OCI-M2 (cell line): ENCODE data around the gene KAZALD1.

Experiments used
- DNase-seq: peaks from one replicate; lab custom pipeline; 2025; ENCODE audit not compliant: unreplicated experiment; lab: John Stamatoyannopoulos, UW

Gene KAZALD1

GRCh38 chr10:101065481-101066145 lies 3.8 kb downstream of the KAZALD1 start:
- DNase-seq = no peak

- DNase-seq = peak; percentile 58
Measured at GRCh38 chr10:101066146-101066895, 4.5 kb downstream of the KAZALD1 start.

GRCh38 chr10:101066896-101067355 lies 5.1 kb downstream of the KAZALD1 start:
- DNase-seq = no peak

GRCh38 chr10:101067356-101068083 lies 5.7 kb downstream of the KAZALD1 start:
- peak; percentile 83 for DNase-seq

- no peak for DNase-seq
Measured at GRCh38 chr10:101069441-101069840, 7.7 kb downstream of the KAZALD1 start.

- no peak for DNase-seq
Measured at GRCh38 chr10:101070098-101070497, 8.3 kb downstream of the KAZALD1 start.

GRCh38 chr10:101071267-101071884 lies 9.6 kb downstream of the KAZALD1 start:
- DNase-seq = peak; percentile 18

- no peak for DNase-seq
Measured at GRCh38 chr10:101071885-101072433, 10.2 kb downstream of the KAZALD1 start.

GRCh38 chr10:101072923-101073322 lies 11.1 kb downstream of the KAZALD1 start:
- DNase-seq = no peak

GRCh38 chr10:101073631-101074030 lies 11.8 kb downstream of the KAZALD1 start:
- no peak for DNase-seq

GRCh38 chr10:101075775-101076174 lies 14.0 kb downstream of the KAZALD1 start:
- no peak for DNase-seq

GRCh38 chr10:101076630-101077029 lies 14.8 kb downstream of the KAZALD1 start:
- DNase-seq = no peak

GRCh38 chr10:101079874-101080273 lies 18.1 kb downstream of the KAZALD1 start:
- DNase-seq = no peak

- no peak for DNase-seq
Measured at GRCh38 chr10:101080933-101081931, 19.4 kb downstream of the KAZALD1 start.

GRCh38 chr10:101085846-101086245 lies 24.1 kb downstream of the KAZALD1 start:
- no peak for DNase-seq

GRCh38 chr10:101087376-101087775 lies 25.6 kb downstream of the KAZALD1 start:
- DNase-seq = no peak

- DNase-seq = no peak
Measured at GRCh38 chr10:101087965-101088364, 26.2 kb downstream of the KAZALD1 start.

- DNase-seq = no peak
Measured at GRCh38 chr10:101089520-101090299, 27.9 kb downstream of the KAZALD1 start.

- no peak for DNase-seq
Measured at GRCh38 chr10:101090597-101090996, 28.8 kb downstream of the KAZALD1 start.
